ENCODE data around the gene CTNND2.

Gene CTNND2

GRCh38 chr5:11261241-11261640 lies 643.0 kb downstream of the CTNND2 start:
- Histone ChIP-seq H2AFZ (ENCODE audit: low read depth, low read length) (no peak overlapping the region), H2BK15ac (ENCODE audit: low read depth, poor library complexity, severe bottlenecking) (no peak overlapping the region), H3K4me3 (ENCODE audit: insufficient read depth in 1 of 2, low read depth in 1 of 2, low read length in 2 of 2) (no peak overlapping the region), H3K4me2 (ENCODE audit: low read length, poor library complexity, severe bottlenecking) (no peak overlapping the region), H3K36me3 (ENCODE audit: control insufficient read depth in 1 of 2, insufficient read depth in 2 of 2, low read depth in 1 of 2, low read length in 2 of 2) (no peaks in the 10 kb centered on the region), H3K4ac (ENCODE audit: low read depth in 1 of 2, low read length in 2 of 2) (no peak overlapping the region), H4K8ac (ENCODE audit: low read length) (no peak overlapping the region), H3K27me3 (ENCODE audit: control insufficient read depth in 1 of 2, insufficient read depth in 1 of 2, low read length in 2 of 2) (no peaks in the 10 kb centered on the region), H3K23ac (ENCODE audit: low read length in 2 of 2) (no peak overlapping the region), H2BK120ac (ENCODE audit: low read depth, low read length) (no peak overlapping the region), H3K27ac (ENCODE audit: low read length, poor library complexity, severe bottlenecking) (no peak overlapping the region), H2AK5ac (ENCODE audit: low read length, severe bottlenecking) (no peak overlapping the region), H4K91ac (ENCODE audit: low read length) (no peak overlapping the region), H2BK5ac (ENCODE audit: low read depth, low read length, poor library complexity, severe bottlenecking) (no peak overlapping the region), H3K4me1 (ENCODE audit: control insufficient read depth, insufficient read depth, low read depth, low read length) (no peaks in the 10 kb centered on the region), H3K79me1 (replicated peaks; ENCODE audit: low read length, poor library complexity, severe bottlenecking) (no peaks in the 10 kb centered on the region), H3K14ac (ENCODE audit: low read length in 2 of 2) (no peak overlapping the region), H3K9me3 (ENCODE audit: control insufficient read depth, low read length) (no peaks in the 10 kb centered on the region), H2BK12ac (ENCODE audit: low read length in 2 of 2) (no peak overlapping the region), H3K9ac (ENCODE audit: low read length) (no peak overlapping the region), H3K18ac (ENCODE audit: low read depth in 1 of 2, low read length in 2 of 2) (no peak overlapping the region)
- no peak for DNase-seq
- 78% methylated on average over 6 of the region's 6 CpGs for WGBS

GRCh38 chr5:11258001-11258400 lies 646.2 kb downstream of the CTNND2 start:
- H3K23ac ChIP-seq (ENCODE audit: low read length in 2 of 2): no peak overlapping the region
- H2BK120ac ChIP-seq (ENCODE audit: low read depth, low read length): no peak overlapping the region
- 88% methylated on average over 5 of the region's 5 CpGs for WGBS
- no peak overlapping the region for H2BK15ac ChIP-seq (ENCODE audit: low read depth, poor library complexity, severe bottlenecking)
- H3K27ac ChIP-seq (ENCODE audit: low read length, poor library complexity, severe bottlenecking): no peak overlapping the region
- no peaks in the 10 kb centered on the region for H3K9me3 ChIP-seq (ENCODE audit: control insufficient read depth, low read length)
- no peaks in the 10 kb centered on the region for H3K36me3 ChIP-seq (ENCODE audit: control insufficient read depth in 1 of 2, insufficient read depth in 2 of 2, low read depth in 1 of 2, low read length in 2 of 2)
- no peak overlapping the region for H4K91ac ChIP-seq (ENCODE audit: low read length)
- H3K18ac ChIP-seq (ENCODE audit: low read depth in 1 of 2, low read length in 2 of 2): no peak overlapping the region
- no peak overlapping the region for H2AK5ac ChIP-seq (ENCODE audit: low read length, severe bottlenecking)
- no peak overlapping the region for H2BK12ac ChIP-seq (ENCODE audit: low read length in 2 of 2)
- no peaks in the 10 kb centered on the region for H3K27me3 ChIP-seq (ENCODE audit: control insufficient read depth in 1 of 2, insufficient read depth in 1 of 2, low read length in 2 of 2)
- H2AFZ ChIP-seq (ENCODE audit: low read depth, low read length): no peak overlapping the region
- H3K14ac ChIP-seq (ENCODE audit: low read length in 2 of 2): no peak overlapping the region
- H3K79me1 ChIP-seq (replicated peaks; ENCODE audit: low read length, poor library complexity, severe bottlenecking): no peaks in the 10 kb centered on the region
- no peak overlapping the region for H3K4ac ChIP-seq (ENCODE audit: low read depth in 1 of 2, low read length in 2 of 2)
- no peaks in the 10 kb centered on the region for H3K4me1 ChIP-seq (ENCODE audit: control insufficient read depth, insufficient read depth, low read depth, low read length)
- H2BK5ac ChIP-seq (ENCODE audit: low read depth, low read length, poor library complexity, severe bottlenecking): no peak overlapping the region
- H3K9ac ChIP-seq (ENCODE audit: low read length): no peak overlapping the region
- DNase-seq: no peak
- no peak overlapping the region for H3K4me2 ChIP-seq (ENCODE audit: low read length, poor library complexity, severe bottlenecking)
- H3K4me3 ChIP-seq (ENCODE audit: insufficient read depth in 1 of 2, low read depth in 1 of 2, low read length in 2 of 2): no peak overlapping the region
- no peak overlapping the region for H4K8ac ChIP-seq (ENCODE audit: low read length)

GRCh38 chr5:11252523-11252922 lies 651.7 kb downstream of the CTNND2 start:
- no peak overlapping the region for H2BK120ac ChIP-seq (ENCODE audit: low read depth, low read length)
- H3K79me1 ChIP-seq (replicated peaks; ENCODE audit: low read length, poor library complexity, severe bottlenecking): no peaks in the 10 kb centered on the region
- H4K91ac ChIP-seq (ENCODE audit: low read length): no peak overlapping the region
- no peak overlapping the region for H3K4me3 ChIP-seq (ENCODE audit: insufficient read depth in 1 of 2, low read depth in 1 of 2, low read length in 2 of 2)
- no peak overlapping the region for H3K9ac ChIP-seq (ENCODE audit: low read length)
- H2BK12ac ChIP-seq (ENCODE audit: low read length in 2 of 2): no peak overlapping the region
- no peak overlapping the region for H2BK5ac ChIP-seq (ENCODE audit: low read depth, low read length, poor library complexity, severe bottlenecking)
- no peak overlapping the region for H2AFZ ChIP-seq (ENCODE audit: low read depth, low read length)
- no peak overlapping the region for H2BK15ac ChIP-seq (ENCODE audit: low read depth, poor library complexity, severe bottlenecking)
- no peak overlapping the region for H3K4ac ChIP-seq (ENCODE audit: low read depth in 1 of 2, low read length in 2 of 2)
- DNase-seq: no peak
- H2AK5ac ChIP-seq (ENCODE audit: low read length, severe bottlenecking): no peak overlapping the region
- no peak overlapping the region for H3K14ac ChIP-seq (ENCODE audit: low read length in 2 of 2)
- H3K23ac ChIP-seq (ENCODE audit: low read length in 2 of 2): no peak overlapping the region
- no peaks in the 10 kb centered on the region for H3K36me3 ChIP-seq (ENCODE audit: control insufficient read depth in 1 of 2, insufficient read depth in 2 of 2, low read depth in 1 of 2, low read length in 2 of 2)
- H3K27me3 ChIP-seq (ENCODE audit: control insufficient read depth in 1 of 2, insufficient read depth in 1 of 2, low read length in 2 of 2): no peaks in the 10 kb centered on the region
- H3K27ac ChIP-seq (ENCODE audit: low read length, poor library complexity, severe bottlenecking): no peak overlapping the region
- H3K18ac ChIP-seq (ENCODE audit: low read depth in 1 of 2, low read length in 2 of 2): no peak overlapping the region
- no peak overlapping the region for H4K8ac ChIP-seq (ENCODE audit: low read length)
- no peak overlapping the region for H3K4me2 ChIP-seq (ENCODE audit: low read length, poor library complexity, severe bottlenecking)
- no peaks in the 10 kb centered on the region for H3K9me3 ChIP-seq (ENCODE audit: control insufficient read depth, low read length)
- H3K4me1 ChIP-seq (ENCODE audit: control insufficient read depth, insufficient read depth, low read depth, low read length): no peaks in the 10 kb centered on the region

- Histone ChIP-seq H2BK15ac (ENCODE audit: low read depth, poor library complexity, severe bottlenecking) (no peak overlapping the region), H2BK12ac (ENCODE audit: low read length in 2 of 2) (no peak overlapping the region), H3K79me1 (replicated peaks; ENCODE audit: low read length, poor library complexity, severe bottlenecking) (no peaks in the 10 kb centered on the region), H2BK5ac (ENCODE audit: low read depth, low read length, poor library complexity, severe bottlenecking) (no peak overlapping the region), H3K14ac (ENCODE audit: low read length in 2 of 2) (no peak overlapping the region), H3K4me2 (ENCODE audit: low read length, poor library complexity, severe bottlenecking) (no peak overlapping the region), H3K9ac (ENCODE audit: low read length) (no peak overlapping the region), H3K36me3 (ENCODE audit: control insufficient read depth in 1 of 2, insufficient read depth in 2 of 2, low read depth in 1 of 2, low read length in 2 of 2) (no peaks in the 10 kb centered on the region), H2BK120ac (ENCODE audit: low read depth, low read length) (no peak overlapping the region), H3K23ac (ENCODE audit: low read length in 2 of 2) (no peak overlapping the region), H2AK5ac (ENCODE audit: low read length, severe bottlenecking) (no peak overlapping the region), H2AFZ (ENCODE audit: low read depth, low read length) (no peak overlapping the region), H3K4me3 (ENCODE audit: insufficient read depth in 1 of 2, low read depth in 1 of 2, low read length in 2 of 2) (no peak overlapping the region), H3K18ac (ENCODE audit: low read depth in 1 of 2, low read length in 2 of 2) (no peak overlapping the region), H4K91ac (ENCODE audit: low read length) (no peak overlapping the region), H4K8ac (ENCODE audit: low read length) (no peak overlapping the region), H3K4me1 (ENCODE audit: control insufficient read depth, insufficient read depth, low read depth, low read length) (no peaks in the 10 kb centered on the region), H3K27me3 (ENCODE audit: control insufficient read depth in 1 of 2, insufficient read depth in 1 of 2, low read length in 2 of 2) (no peaks in the 10 kb centered on the region), H3K27ac (ENCODE audit: low read length, poor library complexity, severe bottlenecking) (no peak overlapping the region), H3K4ac (ENCODE audit: low read depth in 1 of 2, low read length in 2 of 2) (no peak overlapping the region), H3K9me3 (ENCODE audit: control insufficient read depth, low read length) (no peaks in the 10 kb centered on the region)
- no CpG with 5 or more reads among the region's 1 CpG for WGBS
- no peak for DNase-seq
These were observed 652.2 kb downstream of the CTNND2 start for GRCh38 chr5:11252075-11252474.
